Activated T-helper 1 cell treated with anti-CD3 and anti-CD28 coated beads, Interleukin-12 subunit alpha, Interleukin-12 subunit beta, Interleukin-2, Interleukin-4 antibody, amounts not matched to agents 30 ng/mL and 10 ng/mL and 1 ng/mL, durations not matched to agents 14 hours and 24 hours and 36 hours (primary cell): ENCODE measurements around the gene VDR. TPM values are rescaled to one million over a fixed set of nuclear protein-coding genes. Genes with fewer than 3 reads are reported as not detected.
A peak's percentile ranks its signal among the peaks of the same experiment; 100 is the strongest.

Experiments
- DNase-seq: peaks from one replicate; pipeline ENCODE4 v3.0.0; 2021; ENCODE audit warnings: low spot score
- H3K27ac Mint-ChIP-seq: one replicate; pipeline ENCODE4 v1.8.0; 2021; ENCODE audit warnings: mild to moderate bottlenecking, mixed read lengths
- H3K27me3 Mint-ChIP-seq: one replicate; pipeline ENCODE4 v1.8.0; 2022; ENCODE audit warnings: mild to moderate bottlenecking, moderate library complexity, mixed read lengths; ENCODE audit not compliant: insufficient read depth
- H3K36me3 Mint-ChIP-seq: one replicate; pipeline ENCODE4 v1.8.0; 2021; ENCODE audit warnings: low read depth, mixed read lengths
- H3K4me1 Mint-ChIP-seq: one replicate; pipeline ENCODE4 v1.8.0; 2021; ENCODE audit warnings: low read depth, mixed read lengths
- H3K4me3 Mint-ChIP-seq: one replicate; pipeline ENCODE4 v1.8.0; 2021; ENCODE audit warnings: mild to moderate bottlenecking, moderate library complexity, mixed read lengths
- H3K9me3 Mint-ChIP-seq: one replicate; pipeline ENCODE4 v1.8.0; 2021; ENCODE audit warnings: mixed read lengths
- intact Hi-C: fragments of 100-400 bp; cut with micrococcal nuclease; formaldehyde crosslinking; loops from one replicate; pipeline ENCODE4 v1.15.1; 2024
- total RNA-seq: library from RNA; stranded (reverse); gene quantifications from 2 replicates; pipeline ENCODE4 v1.2.3, GENCODE V29; 2022

The VDR gene
- total RNA-seq, 1 donor from 2014 or later: 318 TPM

DNA sequence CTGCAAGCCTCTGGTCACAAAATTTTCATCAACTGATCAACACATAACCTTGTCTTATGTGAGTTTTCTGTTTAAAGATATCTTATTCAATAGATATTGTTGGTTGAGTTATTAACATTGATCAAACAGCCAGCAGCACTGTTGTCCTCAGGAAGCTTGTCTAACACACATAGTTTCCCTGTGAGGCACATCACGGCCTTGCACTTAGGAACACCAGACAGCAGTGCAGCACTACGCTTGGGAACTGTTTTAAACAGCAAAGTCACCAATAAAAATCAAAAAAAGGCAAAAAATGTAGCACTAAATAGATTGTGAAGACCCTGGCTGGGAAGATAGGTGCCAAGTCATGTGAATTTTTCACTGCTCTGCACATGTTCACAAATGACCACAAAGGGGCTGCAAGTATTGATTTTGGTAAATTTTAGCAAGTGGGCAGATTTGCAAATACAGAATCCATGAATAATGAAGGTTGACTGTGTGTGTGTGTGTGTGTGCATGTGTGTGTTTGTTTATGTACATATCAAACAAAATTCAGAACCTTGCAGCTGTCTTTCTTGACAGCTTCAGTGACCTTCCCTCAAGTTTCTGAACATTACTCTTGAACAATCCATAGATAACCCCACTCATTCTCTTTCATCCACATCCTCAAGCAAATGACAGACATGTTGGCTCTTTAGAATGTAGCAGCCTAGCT, 28.9 kb downstream of the VDR start:
- peaks cover 87% of the 10 kb centered on the region for H3K36me3 Mint-ChIP-seq
- intact Hi-C loops: no loop called here
- no peak for DNase-seq
- H3K9me3 Mint-ChIP-seq: no peaks in the 10 kb centered on the region
- H3K27ac Mint-ChIP-seq: peak overlapping the region; percentile 49
- no peaks in the 10 kb centered on the region for H3K27me3 Mint-ChIP-seq
- H3K4me3 Mint-ChIP-seq: peak overlapping the region; percentile 10
- peaks cover 91% of the 10 kb centered on the region for H3K4me1 Mint-ChIP-seq

DNA sequence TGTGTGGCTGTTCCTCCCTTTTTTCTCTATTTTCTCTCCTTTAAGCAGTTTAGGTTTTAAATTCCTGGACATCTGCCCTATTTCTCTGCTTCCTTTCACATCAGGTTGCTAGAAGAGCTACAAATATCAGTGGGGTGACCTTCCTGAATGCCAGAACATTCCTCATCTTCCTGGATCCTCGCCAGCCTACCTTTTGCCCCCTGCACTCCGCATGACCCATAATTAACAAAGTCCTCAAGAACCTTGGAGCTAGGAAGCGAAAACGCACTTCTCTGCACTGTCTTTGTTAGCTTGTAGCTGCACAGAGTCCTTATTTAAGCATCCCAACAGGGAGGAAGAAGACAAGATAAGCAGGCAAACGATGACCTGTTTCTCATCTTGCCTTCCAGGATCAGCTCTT, 30.5 kb downstream of the VDR start:
- Mint-ChIP-seq H3K27ac (peak overlapping the region; percentile 71), H3K4me3 (no peak overlapping the region), H3K4me1 (peaks cover 93% of the 10 kb centered on the region), H3K36me3 (peaks cover 82% of the 10 kb centered on the region), H3K9me3 (no peaks in the 10 kb centered on the region), H3K27me3 (no peaks in the 10 kb centered on the region)
- DNase-seq: no peak
- intact Hi-C loops: loop anchor here (1.0 kb wide), 1 partner anchor 8 kb away; no protein-coding TSS in a partner anchor

DNA sequence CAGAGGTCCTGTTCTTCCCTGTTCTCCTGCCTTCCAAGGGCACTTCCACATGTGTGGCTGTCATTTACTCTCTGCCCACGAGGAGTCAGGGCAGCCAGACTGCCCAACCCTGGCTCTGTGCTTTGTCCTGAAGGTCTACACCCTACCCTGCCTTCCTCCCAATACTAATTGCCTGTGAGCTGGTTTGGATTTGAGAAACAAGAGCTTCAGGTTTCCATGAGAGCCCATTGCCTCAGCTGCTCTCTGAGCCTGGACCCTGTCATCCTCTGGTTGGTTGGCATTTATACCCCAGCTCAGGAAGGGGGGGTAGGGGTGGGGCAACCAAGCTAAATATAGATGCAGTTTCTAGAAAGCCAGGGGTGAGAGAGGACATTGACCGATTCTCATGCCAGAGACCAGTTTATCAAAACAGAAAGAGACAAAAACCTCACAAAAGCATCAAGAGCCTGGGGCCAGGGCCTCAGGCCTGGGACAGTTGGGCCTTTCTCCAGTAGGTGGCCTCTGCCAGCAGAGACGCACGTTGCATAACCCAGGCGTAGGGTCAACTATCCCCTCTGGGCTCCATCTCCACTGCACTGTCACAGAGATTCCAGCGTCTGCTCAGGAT, 34.5 kb downstream of the VDR start:
- no peaks in the 10 kb centered on the region for H3K27me3 Mint-ChIP-seq
- intact Hi-C loops: no loop called here
- no peak for DNase-seq
- H3K27ac Mint-ChIP-seq: peak overlapping the region; percentile 98
- H3K36me3 Mint-ChIP-seq: peaks cover 79% of the 10 kb centered on the region
- H3K9me3 Mint-ChIP-seq: no peaks in the 10 kb centered on the region
- peak overlapping the region; percentile 15 for H3K4me3 Mint-ChIP-seq
- H3K4me1 Mint-ChIP-seq: peaks cover 90% of the 10 kb centered on the region

DNA sequence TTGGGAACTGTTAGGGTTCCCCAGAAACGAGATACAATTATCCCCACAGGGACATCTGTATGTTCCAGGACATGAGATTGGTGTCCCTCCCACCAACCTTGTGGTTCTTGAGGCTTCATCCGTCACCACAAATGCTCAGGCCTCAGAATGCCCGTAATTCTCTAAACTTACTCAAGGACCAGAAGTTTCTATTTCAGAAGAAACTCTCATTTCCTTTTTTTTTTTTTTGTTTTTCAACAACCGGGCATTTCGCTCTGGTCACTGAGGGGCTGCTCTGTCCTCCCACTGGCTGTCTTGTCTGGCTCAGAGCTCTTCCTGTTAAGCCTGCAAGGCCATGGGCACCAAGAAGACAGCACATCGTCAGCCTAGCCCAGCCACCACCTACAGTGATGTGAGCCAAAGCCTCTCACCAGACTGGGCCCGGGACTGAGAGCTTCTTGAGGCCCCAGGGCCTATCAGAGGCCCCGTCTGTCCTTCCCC, 36.2 kb downstream of the VDR start:
- Mint-ChIP-seq H3K4me3 (peak overlapping the region; percentile 55), H3K9me3 (no peaks in the 10 kb centered on the region), H3K27me3 (no peaks in the 10 kb centered on the region), H3K36me3 (peaks cover 77% of the 10 kb centered on the region), H3K27ac (peak overlapping the region; percentile 98), H3K4me1 (peaks cover 90% of the 10 kb centered on the region)
- no peak for DNase-seq
- intact Hi-C loops: loop anchor here (1.0 kb wide), 1 partner anchor 8 kb away; no protein-coding TSS in a partner anchor

DNA sequence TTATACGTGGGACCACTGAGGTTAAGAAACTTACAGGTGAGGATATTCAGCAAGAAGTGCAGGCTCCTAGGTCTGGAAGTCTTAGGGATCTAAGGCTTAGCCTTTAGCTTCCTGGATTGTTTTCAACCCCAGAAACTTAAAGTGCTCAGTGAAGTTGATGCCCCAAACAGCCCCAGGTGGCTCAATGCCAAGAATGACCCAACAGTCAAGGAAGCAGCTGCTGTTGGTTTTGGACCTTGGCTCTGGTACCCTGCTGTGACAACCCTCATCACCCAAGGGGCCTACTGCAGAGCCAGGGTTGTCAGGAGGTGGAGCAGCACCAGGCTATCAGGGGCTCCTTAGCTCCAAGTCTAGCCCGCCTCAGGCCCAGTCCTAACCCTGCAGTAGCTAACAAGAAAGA, 36.8 kb downstream of the VDR start:
- DNase-seq: no peak
- Mint-ChIP-seq H3K4me3 (peak overlapping the region; percentile 72), H3K4me1 (peaks cover 91% of the 10 kb centered on the region), H3K9me3 (no peaks in the 10 kb centered on the region), H3K27me3 (no peaks in the 10 kb centered on the region), H3K27ac (peak overlapping the region; percentile 98), H3K36me3 (peaks cover 77% of the 10 kb centered on the region)
- intact Hi-C loops: loop anchor here (1.0 kb wide), 1 partner anchor 8 kb away; no protein-coding TSS in a partner anchor

DNA sequence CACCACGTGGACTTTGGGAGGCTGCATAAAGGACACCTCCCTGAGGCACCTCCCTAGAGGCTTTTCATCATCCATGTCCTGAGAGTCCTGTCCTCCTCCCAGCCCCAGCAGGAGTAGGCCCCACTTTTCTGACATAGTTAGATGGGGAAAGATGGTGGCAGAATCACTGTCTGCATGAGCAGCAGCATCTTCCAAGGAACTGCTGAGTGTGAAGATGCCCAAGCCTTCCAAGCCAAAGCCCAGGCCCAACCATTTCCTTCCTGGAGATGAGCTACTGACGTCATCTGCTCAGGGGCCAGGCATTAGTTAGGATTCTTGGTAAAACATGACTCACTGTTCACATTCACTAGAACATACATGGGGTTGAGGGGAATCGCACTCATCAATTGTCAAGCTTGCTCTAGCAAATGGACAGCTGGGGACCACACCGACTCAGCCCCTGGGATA, 37.3 kb downstream of the VDR start:
- Mint-ChIP-seq H3K4me1 (peaks cover 91% of the 10 kb centered on the region), H3K27ac (peak overlapping the region; percentile 98), H3K36me3 (peaks cover 77% of the 10 kb centered on the region), H3K27me3 (no peaks in the 10 kb centered on the region), H3K4me3 (peak overlapping the region; percentile 72), H3K9me3 (no peaks in the 10 kb centered on the region)
- intact Hi-C loops: loop anchor here (1.0 kb wide), 2 partner anchors 18 to 37 kb away; partner anchors contain the start of gene VDR
- DNase-seq: peak; percentile 44

DNA sequence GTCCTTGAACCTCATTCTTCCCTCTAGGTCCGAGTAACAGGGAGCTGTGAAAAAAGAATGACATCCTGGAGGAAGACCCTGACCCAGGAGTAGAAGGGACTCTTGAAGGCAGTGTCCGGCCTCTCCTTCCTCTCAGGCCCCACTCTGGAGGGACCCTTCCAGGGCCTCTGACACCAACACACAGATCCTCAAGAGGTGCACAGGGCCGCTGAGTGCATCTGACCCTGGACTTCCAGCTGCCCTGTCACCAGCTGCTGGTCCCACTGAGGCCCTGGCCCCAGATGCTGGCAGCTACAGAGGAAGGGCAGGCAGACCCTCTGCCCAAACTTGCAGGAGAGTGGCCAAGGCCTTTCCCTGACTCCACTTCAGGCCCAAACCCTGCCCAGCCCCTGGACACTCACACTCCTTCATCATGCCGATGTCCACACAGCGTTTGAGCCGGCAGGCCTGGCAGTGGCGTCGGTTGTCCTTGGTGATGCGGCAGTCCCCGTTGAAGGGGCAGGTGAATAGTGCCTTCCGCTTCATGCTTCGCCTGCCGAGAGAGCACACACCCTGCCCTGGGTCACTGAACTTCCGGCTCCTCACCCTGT, 40.1 kb downstream of the VDR start:
- intact Hi-C loops: loop anchor here (5.0 kb wide), 1 partner anchor 83 kb away; no protein-coding TSS in a partner anchor
- DNase-seq: no peak
- H3K4me3 Mint-ChIP-seq: peak overlapping the region; percentile 37
- H3K9me3 Mint-ChIP-seq: no peaks in the 10 kb centered on the region
- peaks cover 91% of the 10 kb centered on the region for H3K4me1 Mint-ChIP-seq
- H3K27ac Mint-ChIP-seq: peak overlapping the region; percentile 80
- H3K36me3 Mint-ChIP-seq: peaks cover 81% of the 10 kb centered on the region
- no peaks in the 10 kb centered on the region for H3K27me3 Mint-ChIP-seq

DNA sequence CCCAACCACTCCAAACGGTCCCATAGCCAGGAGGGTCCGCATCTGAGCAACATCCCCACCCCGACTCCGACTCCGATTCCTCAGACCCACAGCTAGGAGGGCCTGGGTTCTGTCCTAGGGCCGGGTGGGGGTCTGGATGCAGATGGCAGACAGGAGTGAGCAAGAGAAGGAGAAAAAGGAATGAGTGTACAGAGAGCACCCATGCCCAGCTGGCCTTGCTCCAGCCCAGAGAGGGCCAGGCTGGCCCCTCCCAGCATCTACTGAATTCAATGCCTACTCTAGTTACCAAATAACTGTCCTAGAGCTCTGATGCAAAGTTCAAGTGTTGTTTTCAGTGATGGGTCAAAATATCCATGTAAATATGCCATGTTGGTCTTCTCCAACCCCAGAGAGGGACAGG, 40.8 kb downstream of the VDR start:
- peak overlapping the region; percentile 80 for H3K27ac Mint-ChIP-seq
- peaks cover 87% of the 10 kb centered on the region for H3K36me3 Mint-ChIP-seq
- no peaks in the 10 kb centered on the region for H3K27me3 Mint-ChIP-seq
- no peaks in the 10 kb centered on the region for H3K9me3 Mint-ChIP-seq
- no peak overlapping the region for H3K4me3 Mint-ChIP-seq
- intact Hi-C loops: loop anchor here (5.0 kb wide), 1 partner anchor 83 kb away; no protein-coding TSS in a partner anchor
- no peak for DNase-seq
- peaks cover 92% of the 10 kb centered on the region for H3K4me1 Mint-ChIP-seq

DNA sequence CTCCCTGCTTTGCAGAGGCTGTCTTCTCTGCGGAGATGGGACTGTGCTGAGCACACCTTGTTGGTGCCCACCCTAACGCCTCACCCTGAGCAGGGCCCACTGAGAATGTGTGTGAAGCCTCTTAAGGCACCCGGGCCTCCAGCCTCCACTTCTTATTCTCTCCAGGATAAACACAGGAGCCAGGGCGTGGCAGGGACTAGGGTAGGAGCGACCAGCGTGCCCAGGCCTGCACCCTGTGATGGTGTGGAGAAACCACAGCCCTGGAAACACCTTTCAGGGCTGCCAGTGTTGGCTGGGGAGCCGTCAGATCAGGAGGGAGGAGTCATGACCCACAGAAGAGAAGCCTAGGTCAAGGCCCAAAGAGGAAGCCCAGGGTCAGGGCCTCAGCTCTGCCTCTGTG, 41.3 kb downstream of the VDR start:
- intact Hi-C loops: loop anchor here (5.0 kb wide), 1 partner anchor 84 kb away; no protein-coding TSS in a partner anchor

DNA sequence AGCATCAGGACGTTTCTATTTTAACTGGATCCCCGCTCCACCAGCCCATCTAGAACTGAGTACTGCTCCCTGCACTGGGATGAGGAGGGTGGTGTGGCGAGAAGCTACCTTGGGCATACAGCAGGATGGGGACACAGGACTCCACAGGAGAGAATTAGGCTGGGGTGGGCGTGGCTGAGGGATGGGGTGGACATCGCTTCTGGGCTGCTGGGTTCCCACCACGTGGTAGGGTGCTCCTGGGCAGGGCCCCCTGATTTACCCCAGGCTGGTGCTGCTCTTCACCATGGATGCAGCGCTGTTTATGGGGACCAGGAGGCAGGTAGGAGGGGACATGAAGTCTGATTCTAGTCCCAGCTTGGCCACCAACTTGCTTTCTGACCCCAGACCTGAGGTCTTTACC, 41.9 kb downstream of the VDR start:
- no peaks in the 10 kb centered on the region for H3K27me3 Mint-ChIP-seq
- no peaks in the 10 kb centered on the region for H3K9me3 Mint-ChIP-seq
- H3K4me3 Mint-ChIP-seq: no peak overlapping the region
- intact Hi-C loops: loop anchor here (5.0 kb wide), 1 partner anchor 84 kb away; no protein-coding TSS in a partner anchor
- H3K27ac Mint-ChIP-seq: peak overlapping the region; percentile 80
- peaks cover 87% of the 10 kb centered on the region for H3K36me3 Mint-ChIP-seq
- no peak for DNase-seq
- peaks cover 88% of the 10 kb centered on the region for H3K4me1 Mint-ChIP-seq

More for the DNA sequence above, 41.3 kb downstream of the VDR start:
- Mint-ChIP-seq H3K27ac (peak overlapping the region; percentile 80), H3K27me3 (no peaks in the 10 kb centered on the region), H3K36me3 (peaks cover 85% of the 10 kb centered on the region), H3K4me1 (peaks cover 92% of the 10 kb centered on the region), H3K4me3 (no peak overlapping the region), H3K9me3 (no peaks in the 10 kb centered on the region)
- no peak for DNase-seq

DNA sequence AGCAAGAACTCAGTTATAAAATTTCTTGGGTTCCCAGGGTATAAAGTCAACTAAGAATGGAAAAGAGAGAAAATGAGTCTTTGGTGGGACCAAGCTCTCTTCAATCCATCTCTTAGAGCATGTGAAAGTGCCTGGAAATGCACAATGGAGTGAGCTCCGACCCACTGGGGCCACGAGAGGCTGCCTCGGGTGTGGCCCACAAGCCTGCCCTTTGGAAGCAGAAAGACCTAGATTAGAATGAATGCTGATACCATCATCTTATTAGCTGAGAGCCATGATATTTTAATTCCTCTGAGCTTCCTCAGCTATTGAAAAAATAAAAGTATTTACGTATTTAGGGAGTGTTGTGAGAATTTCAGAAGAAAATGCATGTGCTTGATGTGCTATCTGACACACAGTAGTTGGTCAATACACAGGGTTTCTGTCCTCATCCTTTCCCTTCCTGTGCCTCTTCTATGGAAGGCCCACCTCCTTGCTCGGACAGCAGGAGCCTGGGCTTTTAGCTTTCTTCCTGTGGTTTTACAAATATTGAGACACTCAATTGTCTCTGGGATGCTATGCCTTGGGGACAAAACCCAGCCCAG, 42.5 kb downstream of the VDR start:
- peak overlapping the region; percentile 98 for H3K27ac Mint-ChIP-seq

DNA sequence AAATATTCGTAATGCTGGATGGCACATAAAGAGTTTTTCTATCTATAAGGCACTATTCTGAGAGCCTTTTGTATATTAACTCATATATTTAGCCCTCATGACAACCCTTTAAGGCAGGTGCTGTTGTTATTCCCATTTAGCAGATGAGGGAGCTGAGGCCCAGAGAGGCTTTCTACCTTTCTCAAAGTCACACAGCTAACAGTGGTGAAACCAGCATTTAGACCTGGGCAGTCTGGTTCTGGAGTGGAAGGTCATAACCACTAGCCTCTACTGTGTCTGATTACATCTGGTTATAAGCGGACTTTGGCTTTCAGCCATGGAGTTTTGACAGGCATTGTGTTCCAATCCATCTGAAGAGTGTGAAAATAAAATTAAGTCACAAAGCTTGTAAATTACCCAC, 43.9 kb downstream of the VDR start:
- H3K4me1 Mint-ChIP-seq: peaks cover 72% of the 10 kb centered on the region
- peak overlapping the region; percentile 75 for H3K4me3 Mint-ChIP-seq
- H3K27ac Mint-ChIP-seq: peak overlapping the region; percentile 98

More for the DNA sequence above, 42.5 kb downstream of the VDR start:
- Mint-ChIP-seq H3K4me3 (no peak overlapping the region), H3K4me1 (peaks cover 82% of the 10 kb centered on the region), H3K9me3 (no peaks in the 10 kb centered on the region), H3K36me3 (peaks cover 87% of the 10 kb centered on the region), H3K27me3 (no peaks in the 10 kb centered on the region)
- intact Hi-C loops: loop anchor here (5.0 kb wide), 1 partner anchor 85 kb away; no protein-coding TSS in a partner anchor
- no peak for DNase-seq

More for the DNA sequence above, 43.9 kb downstream of the VDR start:
- Mint-ChIP-seq H3K27me3 (no peaks in the 10 kb centered on the region), H3K9me3 (no peaks in the 10 kb centered on the region), H3K36me3 (peaks cover 87% of the 10 kb centered on the region)
- no peak for DNase-seq
- intact Hi-C loops: loop anchor here (1.0 to 5.0 kb wide), 8 partner anchors 7 to 304 kb away; partner anchors contain the start of genes TMEM106C and VDR
